ENCODE data around the gene LAMA3.

- no peak for TF ChIP-seq CTCF (IDR thresholded peaks at IDR 0.05)
- TF ChIP-seq EZH2 (IDR thresholded peaks at IDR 0.05), result no peak
- no peak for TF ChIP-seq EZH2phosphoT487 (IDR thresholded peaks at IDR 0.05)
These were observed 1.3 kb downstream of the LAMA3 start for GRCh38 chr18:23690505-23691068.

Data from neural progenitor cell (in vitro differentiated cells).